GM13977 (cell line): ENCODE data around the gene IL1RAPL1.

Experiments used
- DNase-seq: peaks from one replicate; pipeline ENCODE4 v3.0.0; 2012; ENCODE audit warnings: low spot score
- in situ Hi-C: fragments of 300-500 bp; cut with MboI; formaldehyde crosslinking; loops from one replicate; pipeline ENCODE4 v1.12.0; 2022; ENCODE audit warnings: low sequenced_read_pairs, low pct_unique_long_range_greater_than_20kb, mixed read lengths, inconsistent platforms; ENCODE audit not compliant: unreplicated experiment
- TF ChIP-seq, protein P1 (sequence below): IDR thresholded peaks from 2 replicates; pipeline ENCODE4 v1.5.1; 2012; ENCODE audit warnings: mild to moderate bottlenecking, control low read depth; ENCODE audit not compliant: insufficient read depth; ENCODE audit errors: extremely low read depth, missing control alignments

IL1RAPL1 gene

DNA sequence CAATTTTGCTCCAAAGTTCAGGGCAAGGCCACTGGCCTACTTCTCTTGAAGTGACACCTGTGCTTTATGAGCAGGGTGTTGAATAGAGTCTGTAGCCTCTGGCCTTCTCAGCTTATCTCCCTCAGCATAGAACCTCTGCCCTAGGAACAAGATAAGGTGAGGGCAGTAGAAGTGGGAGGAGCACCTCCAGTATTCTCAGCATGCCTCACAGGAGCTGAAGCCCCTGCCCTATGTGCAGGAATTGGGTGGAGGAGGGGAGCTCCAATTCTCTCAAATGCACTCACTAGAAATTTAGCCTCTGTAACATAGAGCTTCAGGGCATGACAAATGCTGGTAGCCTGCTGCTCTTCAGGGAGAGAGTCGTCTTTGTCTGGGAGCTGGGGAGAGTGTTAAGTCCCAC, 479.3 kb downstream of the IL1RAPL1 start:
- in situ Hi-C loops, result no loop called here
- DNase-seq, result no peak
- TF ChIP-seq, protein P1, sequence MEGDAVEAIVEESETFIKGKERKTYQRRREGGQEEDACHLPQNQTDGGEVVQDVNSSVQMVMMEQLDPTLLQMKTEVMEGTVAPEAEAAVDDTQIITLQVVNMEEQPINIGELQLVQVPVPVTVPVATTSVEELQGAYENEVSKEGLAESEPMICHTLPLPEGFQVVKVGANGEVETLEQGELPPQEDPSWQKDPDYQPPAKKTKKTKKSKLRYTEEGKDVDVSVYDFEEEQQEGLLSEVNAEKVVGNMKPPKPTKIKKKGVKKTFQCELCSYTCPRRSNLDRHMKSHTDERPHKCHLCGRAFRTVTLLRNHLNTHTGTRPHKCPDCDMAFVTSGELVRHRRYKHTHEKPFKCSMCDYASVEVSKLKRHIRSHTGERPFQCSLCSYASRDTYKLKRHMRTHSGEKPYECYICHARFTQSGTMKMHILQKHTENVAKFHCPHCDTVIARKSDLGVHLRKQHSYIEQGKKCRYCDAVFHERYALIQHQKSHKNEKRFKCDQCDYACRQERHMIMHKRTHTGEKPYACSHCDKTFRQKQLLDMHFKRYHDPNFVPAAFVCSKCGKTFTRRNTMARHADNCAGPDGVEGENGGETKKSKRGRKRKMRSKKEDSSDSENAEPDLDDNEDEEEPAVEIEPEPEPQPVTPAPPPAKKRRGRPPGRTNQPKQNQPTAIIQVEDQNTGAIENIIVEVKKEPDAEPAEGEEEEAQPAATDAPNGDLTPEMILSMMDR, result no peak

DNA sequence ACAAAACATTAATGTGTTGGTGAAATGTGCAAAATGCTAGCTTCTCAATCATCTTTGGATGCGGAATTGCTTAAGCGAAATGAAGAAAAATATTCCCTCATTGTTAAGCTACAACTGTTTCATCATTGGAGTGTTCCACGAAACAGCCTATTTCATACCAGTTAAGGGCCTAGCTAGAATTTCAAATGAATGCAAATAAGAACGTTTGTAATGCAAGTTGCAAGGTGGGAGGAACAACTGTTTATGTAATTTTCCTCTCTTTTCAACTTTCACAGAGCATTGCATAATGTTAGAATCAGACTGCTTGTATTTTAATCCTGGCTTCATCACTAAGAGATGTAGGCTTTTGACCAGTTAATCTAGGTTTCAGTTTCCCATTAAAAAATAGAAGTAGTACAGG, 480.1 kb downstream of the IL1RAPL1 start:
- in situ Hi-C loops, result no loop called here
- DNase-seq, result no peak
- TF ChIP-seq, protein P1, result no peak

DNA sequence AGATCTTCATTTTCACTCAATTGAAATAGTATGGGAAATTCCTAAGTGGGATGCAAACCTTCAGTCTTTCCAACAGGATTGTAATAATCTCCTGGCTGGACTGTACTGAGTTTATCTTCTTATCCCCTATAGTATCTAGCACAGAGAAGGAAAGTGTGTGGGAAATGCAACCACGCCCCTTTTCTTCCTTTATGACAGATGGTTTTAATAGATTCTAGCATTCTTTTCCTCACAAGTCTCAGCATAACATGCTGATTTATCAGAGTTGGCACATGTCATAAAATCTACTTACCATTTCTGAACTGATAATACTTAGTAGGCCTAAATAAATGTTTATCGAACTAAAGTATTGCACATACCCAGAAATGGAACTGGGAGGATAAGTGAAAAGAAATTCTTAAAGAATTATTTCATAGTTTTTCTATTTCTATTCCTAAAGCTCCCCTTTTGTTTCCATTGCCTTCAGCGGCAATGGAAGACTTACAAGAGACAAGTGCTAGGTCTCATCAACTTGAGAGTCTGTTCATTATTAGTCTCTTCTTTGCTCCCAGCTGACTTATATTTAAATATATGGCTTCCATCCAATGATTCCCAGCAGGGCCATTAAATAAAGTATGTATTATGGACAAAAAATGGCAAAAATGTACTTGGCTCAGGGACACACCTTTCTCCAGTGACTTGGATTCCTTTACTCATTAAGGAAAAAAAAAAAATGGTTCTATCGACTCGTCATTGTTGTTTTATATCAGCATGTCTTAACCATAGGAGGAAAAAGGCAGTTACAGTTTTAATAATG, 484.5 kb downstream of the IL1RAPL1 start:
- TF ChIP-seq, protein P1, result no peak
- in situ Hi-C loops, result no loop called here

DNA sequence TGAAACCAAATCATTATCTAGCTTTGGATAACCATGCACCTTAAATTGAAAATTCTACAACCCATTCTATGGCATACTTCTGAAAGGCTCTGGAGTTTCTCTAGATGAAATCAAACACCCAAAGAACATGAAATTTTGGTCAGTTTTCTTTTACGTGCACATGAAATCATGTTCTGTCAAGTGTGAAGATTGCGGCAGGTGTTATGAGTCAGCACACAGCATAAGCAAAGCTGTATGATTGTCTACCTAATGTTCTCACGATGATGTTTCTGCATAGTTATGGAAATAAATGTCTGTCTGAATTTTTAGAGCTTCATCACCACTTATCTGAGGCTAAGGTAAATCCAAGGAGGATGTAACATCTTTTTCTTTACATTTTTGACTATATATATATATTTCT, 495.3 kb downstream of the IL1RAPL1 start:
- in situ Hi-C loops, result no loop called here
- DNase-seq, result no peak
- TF ChIP-seq, protein P1, result no peak

More for the DNA sequence above, 484.5 kb downstream of the IL1RAPL1 start:
- no peak for DNase-seq

DNA sequence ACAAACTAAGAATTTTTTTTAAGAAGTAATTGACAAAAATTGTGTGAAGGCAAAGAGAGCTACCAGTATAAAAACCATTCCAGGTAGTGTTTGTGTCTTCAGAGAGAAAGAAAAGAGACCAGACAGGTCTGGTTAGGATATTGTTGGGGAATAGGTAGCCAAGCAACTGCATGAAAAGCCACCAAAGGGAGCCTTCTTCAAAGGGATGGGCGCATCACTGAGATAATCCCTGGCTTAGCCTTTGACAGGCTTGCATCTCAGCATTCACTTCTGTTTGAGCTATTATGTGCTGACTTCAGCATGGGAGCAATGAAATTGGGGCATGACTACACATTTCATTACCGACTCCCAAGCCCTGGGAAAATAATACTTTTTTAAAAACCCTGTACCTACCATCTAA, 496.6 kb downstream of the IL1RAPL1 start:
- no peak for DNase-seq
- in situ Hi-C loops, result no loop called here
- TF ChIP-seq, protein P1, result no peak

DNA sequence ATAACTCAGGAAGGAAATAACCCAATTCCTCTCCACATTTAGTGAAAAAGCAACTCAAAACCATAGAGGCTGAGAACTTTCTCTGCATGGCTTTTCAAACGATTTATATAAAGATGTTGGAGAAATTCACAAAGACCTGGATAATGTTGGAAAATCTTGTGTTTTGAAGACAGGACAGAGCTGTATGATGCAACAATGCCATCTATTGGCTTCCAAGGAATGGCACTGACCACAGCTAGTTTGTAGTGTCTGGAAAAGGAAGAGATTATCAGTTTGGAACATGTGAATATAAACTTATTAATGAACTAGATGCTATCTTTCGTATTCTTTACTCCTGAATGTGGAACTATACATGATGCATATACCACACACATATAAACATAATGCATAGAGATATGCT, 503.6 kb downstream of the IL1RAPL1 start:
- TF ChIP-seq, protein P1, result no peak
- DNase-seq, result no peak
- in situ Hi-C loops, result no loop called here
